GM18499 (cell line): ENCODE results near the gene EIF4E3.

ENCODE experiments used
- ATAC-seq: cut with Tn5 transposase; IDR thresholded peaks from one replicate; pipeline ENCODE4 v1.9.1; 2021; ENCODE audit warnings: moderate number of reproducible peaks; ENCODE audit not compliant: insufficient read depth, unreplicated experiment

Gene EIF4E3

DNA sequence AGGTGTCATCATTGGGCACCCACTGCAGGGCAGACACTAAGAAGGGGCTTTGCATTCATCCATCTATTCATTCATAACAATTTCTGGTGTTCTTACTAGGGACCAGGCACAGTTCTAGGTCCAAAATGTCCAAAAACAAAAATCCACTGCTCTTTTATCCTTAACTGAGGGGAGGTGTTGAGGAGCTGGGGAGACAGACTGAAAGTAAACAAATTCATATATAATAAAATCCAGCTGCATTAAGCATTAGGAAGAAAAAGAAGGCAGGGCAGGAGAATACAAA is 1.1 kb downstream of the EIF4E3 start:
- ATAC-seq: no peak

DNA sequence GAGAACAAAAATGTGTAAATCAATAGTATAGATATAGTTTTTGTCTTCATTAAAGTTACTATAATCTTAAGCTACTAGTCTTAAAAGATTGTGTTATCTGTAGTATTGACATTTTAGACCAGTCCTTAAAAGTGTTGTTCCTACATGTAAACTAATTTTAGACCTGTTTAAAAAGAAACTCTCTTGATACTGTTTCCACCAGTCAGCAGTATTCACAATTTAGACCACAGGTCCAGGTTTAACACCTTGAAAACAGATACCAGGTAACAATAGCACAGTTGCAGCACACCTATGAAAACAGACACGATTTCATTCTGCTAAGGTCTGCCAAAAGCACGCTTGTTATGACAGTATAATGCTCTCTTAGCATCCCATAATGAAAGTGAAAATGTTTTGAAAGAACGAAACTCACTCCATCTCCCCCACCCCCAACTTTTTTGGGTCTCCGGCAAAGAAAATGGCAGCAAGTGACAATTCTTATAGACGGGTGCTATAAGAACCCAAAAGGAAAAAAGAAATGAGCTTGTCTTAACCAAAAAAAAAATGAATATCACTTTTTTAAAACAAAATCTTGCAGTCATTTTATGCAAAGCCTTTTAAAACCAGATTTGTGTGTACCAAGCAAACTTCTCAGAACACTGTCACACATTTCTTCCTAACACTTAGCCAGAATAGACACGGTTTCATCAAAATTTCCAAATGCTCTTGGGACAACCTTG is 1.6 kb downstream of the EIF4E3 start:
- ATAC-seq: no peak

DNA sequence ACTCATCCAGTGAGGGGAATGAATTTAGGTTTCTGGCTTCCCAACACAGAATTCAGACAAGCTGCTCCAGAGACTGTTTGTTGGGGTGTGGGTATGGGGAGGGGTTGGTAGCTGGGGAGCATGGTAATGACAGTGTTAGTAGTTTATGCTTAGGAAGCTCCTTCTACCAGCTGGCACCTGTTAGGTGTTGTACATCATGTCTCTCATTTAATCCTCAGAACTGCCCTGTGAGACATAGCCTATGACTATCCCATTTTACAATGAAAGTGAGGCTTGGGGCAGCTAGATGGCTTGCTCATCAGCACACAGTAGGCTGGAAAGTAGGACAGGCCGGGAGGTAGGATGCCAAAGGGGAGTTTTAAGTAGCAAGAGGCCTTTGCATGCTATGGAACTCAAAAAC is 2.5 kb downstream of the EIF4E3 start:
- ATAC-seq: no peak

DNA sequence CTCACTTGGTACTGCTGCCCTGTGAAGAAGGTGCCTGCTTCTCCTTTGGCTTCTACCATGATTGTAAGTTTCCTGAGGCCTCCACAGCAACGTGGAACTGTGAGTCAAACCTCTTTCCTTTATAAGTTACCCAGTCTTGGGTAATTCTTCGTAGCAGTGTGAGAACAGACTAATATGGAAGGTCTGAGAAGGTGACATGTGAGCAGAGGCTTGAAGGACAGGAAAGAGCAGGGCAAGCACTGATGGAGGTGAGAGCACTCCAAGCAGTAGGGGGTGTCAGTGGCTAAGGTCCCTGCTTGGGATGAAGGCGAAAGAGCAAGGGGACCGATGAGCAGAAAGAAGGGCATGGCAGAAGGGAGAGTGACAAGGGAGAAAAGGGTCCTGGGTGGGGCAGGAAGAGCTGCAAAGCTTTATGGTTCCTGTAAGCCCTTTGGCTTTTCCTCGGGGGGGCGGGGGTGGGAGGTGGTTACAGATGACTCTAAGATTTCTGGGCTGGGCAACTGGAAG is 3.5 kb downstream of the EIF4E3 start:
- ATAC-seq: no peak

DNA sequence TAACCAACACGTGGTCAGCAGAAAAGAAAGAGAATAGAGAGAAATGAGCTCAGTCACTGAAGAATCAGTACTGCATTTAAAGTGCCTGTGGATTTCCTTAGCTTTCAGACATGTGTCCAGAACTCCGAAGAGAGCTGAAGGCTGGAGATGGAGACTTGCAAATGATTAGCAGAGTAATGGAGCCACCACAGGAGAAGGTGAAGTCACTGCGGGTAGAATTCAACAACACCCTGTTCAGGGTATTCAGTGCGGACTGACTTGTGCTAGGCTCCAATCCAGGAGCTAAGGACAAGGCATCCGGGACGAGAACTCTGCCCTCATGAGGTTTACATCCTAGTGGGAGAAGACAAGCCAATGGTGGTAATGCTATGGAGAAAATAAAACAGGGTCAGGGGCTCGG is 4.2 kb downstream of the EIF4E3 start:
- no peak for ATAC-seq

DNA sequence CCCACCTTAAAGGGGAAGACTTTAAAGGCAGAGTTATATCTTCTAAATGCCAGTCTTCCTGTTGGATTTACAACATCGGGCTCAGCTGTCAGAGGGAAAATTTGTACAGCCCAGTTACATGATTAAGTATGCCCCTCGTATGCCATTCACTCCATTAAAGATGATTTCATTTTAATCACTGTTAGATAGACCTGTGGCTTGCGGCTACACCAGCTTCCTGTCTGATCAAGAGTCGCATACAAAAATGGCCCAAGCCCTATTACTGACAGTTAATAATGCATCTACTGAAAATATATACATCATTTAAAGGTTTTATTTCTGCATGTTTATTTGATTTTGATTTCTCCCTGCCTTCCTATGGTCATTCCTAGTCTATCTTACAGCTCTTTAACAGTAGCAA is 7.1 kb downstream of the EIF4E3 start:
- ATAC-seq: no peak

DNA sequence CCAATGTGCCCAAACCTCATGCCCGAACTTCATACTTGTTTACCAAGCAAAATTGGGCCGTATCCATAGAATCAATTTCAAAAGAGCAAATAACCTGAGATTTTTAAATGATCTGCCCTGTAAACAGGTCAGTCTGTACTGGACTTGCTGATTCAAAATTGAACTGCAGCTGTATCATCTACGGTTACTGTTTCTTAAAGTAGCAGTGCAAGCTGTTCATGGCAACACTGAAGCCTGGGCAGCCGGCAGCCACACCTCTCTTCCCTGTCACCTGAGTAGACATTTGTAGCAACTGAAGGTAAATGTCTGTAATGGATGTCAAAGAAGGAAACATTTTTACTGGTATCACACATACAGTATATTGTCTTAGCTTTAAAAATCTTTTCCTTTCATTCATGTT is 10.6 kb downstream of the EIF4E3 start:
- no peak for ATAC-seq

DNA sequence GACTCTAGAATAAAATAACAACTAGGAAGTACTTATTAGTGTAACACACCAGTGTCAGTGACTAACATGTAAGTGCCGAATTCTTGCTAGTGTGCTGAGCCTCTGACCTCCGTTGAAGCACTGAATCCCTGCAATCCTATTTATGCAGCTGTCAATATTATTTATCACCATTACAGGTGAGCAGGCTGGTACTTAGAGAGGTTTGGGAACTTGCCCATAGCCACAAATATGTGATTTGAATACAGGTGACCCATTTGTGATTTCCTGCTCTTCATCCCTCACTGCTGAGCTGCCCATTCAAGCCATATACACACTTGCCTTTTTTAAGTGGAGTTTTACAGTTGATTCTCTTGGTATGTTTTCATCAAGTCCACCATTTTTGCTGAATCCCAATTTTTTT is 12.2 kb downstream of the EIF4E3 start:
- ATAC-seq: no peak

DNA sequence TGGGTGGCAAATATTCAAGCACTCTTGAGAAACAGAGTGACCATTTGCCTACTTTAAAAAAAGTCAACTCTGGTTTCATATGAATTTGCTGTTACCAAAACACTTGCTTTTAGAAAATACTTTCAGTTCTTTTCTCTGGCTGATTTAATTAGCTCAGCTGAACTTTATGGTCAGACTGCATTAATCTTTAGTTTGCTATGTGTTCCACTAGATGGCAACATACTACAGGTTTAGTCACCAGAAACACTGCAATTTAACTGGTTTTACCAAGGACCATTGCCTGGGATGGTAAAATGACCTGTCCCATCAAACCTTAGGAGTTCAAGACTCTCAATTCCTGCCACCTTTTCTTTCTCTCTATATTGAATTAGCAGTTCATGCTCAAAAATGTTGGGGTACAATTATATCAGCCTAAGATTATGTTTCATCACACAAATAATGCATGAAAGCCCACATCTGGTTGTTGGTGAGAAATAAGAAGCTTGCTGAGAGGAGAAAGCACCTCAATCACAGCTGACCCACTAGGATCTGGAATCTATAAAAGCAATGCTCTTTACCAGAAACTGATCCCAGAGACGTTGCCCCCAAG is 14.2 kb downstream of the EIF4E3 start:
- no peak for ATAC-seq

DNA sequence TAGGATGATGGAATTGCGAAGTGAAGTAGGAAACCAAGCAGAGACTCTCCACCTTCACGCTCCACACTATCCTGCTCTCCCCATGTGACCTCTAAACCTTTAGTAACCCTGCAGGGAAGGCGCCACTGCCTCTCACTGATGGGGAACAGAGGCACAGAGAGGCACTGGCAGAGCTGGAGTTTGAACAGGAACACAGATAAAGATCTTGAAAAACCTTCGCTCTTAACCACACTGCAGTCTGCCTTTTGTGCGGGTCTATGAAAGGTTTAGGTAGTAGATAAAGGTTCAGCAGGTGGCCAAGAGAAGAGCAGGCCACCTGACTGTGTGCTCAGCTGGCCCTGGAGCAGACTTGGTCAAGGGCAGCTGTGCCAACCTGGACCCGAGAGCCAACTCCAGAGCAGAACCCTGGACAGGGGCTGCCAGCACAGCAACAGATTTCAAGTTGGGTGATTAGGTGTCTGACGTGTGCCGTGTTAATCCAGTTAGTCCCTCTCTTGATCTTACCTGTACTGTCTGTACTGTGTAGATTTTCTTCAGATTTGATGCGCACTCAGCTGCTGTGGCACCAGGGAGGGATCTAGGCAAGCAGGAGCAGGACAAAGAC is 15.2 kb downstream of the EIF4E3 start:
- no peak for ATAC-seq

DNA sequence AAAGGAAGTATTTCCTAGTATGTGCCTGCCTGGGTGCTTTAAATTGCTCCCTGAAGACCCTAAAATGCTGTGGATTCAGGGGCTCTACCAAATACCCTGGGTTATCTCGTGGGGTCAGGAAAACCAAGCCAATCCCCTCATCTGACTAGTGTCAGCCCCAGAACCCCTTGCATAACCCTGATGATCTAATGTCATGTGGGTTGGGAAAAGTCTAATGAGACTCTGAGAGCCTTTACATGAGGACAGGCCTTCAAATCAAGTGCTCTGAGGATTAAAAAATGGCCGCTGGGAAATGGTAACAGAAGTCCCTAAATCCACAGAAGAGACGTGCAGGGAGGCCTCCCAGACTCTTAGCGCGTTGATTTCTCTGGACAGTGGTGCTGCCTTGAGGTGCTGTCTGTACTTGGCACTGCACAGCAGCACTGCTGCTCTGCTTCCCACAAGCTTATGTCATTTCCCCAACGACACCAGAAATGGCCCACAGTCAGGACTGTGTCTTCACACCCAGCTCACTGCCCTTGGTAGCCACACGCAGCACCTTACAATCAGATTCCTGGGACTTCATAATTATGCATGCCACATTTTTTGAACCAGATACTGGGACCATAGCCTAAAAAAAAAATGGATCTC is 16.6 kb downstream of the EIF4E3 start:
- ATAC-seq: no peak

DNA sequence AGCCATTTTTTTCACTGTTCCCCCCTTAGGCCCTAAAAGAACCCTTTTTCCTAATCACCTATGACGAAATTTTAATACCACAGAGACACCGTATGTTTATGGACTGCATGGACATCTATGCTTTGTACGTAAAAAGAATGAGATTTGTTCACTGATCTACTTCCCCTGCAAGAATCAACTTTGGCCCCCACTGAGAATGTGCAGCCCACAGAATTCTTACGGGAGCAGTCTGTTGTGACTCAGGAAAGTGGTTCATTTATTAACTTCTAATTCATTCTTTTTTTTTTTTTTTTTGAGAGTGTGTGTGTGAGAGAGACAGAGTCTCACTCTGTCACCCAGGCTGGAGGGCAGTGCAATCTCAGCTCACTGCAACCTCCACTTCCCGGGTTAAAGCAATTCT is 17.6 kb downstream of the EIF4E3 start:
- no peak for ATAC-seq

DNA sequence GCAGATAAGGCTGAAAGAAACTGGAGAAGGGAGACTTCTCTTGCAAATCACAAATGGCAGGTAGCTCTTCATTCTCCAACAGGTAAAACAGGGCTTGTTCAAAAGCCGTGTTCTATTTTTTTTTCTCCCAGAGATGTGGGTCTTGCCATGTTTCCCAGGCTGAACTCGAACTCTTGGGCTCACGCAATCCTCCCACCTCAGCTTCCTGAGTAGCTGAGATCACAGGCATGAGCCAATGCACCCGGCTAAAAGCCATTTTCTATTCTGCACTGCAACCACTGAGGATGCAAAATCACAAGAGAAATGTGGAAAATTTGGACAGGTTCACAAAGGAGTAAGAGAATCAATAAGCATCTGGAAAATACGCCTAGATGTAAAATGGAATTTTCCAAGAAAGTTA is 19.5 kb downstream of the EIF4E3 start:
- no peak for ATAC-seq

DNA sequence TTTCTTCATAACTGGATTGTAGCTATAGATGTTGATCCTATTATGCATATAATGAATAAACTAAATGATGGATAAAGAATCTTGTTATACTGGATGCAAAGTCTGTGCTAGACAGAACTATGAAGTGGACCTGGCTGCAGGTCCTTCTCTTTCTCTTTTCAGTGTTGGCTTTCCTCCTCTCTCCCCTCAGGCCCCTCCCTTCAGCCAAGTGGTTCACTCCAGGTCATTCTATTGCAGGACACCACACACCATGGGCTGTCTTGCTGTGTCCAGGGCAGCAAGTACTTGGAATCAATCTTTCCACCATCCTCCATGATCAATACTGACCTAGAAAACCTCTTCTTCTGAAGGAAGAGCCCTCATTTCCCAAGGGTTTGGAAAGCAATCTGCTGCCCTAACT is 20.3 kb downstream of the EIF4E3 start:
- no peak for ATAC-seq

DNA sequence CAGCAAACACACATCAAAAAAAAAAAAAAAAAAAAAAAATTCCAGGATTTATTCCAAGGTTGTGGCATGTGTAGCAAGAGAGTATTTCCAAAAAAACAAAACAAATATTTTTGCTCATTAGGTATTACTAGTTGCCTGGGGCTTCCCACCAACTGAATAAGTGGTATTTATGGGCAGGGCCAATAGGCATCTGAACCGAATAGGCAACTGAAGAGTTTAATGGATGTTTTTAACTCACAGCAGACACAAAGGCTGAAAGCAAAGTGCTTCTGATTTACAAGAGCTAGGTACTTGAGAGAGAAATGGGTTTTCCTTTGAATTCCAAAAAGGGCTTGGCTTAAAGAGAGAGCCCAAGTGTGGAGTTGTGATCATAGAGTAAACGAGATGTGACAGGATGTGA is 21.4 kb downstream of the EIF4E3 start:
- no peak for ATAC-seq

DNA sequence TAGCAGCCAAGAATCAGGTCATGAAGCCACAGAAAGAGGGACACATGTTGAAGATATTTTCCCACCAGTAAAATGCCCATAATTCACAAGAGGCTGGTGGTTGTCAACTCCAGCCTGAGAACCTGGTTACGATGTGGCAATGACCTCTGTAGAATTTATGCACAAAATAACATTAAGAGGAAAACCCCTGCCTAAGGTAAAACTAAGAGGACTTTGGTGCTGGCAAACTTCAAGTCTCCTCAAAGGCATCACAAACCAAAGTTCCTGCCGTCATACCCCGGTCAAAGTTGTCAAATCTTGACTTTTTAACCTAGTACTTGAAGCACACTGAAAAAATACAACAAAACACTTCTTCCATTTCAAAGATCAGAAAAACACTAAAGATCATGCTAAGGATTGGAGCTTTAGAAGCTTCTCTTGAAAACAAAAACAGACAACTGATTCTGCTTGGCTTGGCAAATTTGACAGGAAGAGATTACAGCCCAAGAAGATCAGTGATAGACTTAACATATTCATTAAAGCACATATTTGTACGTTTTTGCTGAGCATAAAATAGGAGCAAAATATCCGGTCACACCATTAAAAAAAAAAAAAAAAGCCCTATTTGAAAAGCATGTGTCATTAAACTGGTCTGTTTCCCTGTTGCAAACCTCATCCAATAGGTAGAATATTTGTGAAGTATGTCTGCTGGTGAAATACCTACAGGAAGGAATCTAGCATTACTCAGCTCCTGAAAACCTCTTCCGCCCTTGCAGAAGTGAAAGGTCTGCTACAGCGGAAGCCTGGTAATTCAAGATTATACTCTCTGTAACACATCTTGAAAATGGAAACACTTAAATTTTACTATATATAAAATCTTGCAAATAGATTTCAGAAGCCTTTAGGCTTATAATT is 22.8 kb downstream of the EIF4E3 start:
- ATAC-seq: peak; percentile 60

DNA sequence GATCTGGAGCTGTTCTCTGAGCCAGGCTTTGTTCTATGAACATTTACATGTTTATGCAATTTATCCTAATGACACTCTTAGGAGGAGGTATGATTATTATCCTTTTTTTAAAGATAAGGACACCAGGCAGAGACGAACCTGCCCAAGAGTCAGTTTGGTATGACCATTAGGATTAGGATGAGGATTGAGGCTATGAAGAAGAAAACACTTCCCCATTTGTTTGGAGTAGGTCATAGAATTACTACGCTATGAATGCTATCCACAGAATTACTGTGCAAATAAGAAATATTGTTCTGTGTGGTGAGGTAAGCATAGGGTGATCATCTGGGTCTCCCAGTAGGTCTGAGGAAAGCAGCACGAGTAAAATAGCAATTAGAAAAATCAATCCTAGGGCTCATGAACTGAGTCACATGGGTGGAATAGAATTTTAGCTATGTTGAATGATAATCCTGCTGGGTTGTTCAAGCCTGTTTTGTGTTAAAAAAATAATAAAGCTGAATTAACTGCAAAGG is 23.9 kb downstream of the EIF4E3 start:
- no peak for ATAC-seq

DNA sequence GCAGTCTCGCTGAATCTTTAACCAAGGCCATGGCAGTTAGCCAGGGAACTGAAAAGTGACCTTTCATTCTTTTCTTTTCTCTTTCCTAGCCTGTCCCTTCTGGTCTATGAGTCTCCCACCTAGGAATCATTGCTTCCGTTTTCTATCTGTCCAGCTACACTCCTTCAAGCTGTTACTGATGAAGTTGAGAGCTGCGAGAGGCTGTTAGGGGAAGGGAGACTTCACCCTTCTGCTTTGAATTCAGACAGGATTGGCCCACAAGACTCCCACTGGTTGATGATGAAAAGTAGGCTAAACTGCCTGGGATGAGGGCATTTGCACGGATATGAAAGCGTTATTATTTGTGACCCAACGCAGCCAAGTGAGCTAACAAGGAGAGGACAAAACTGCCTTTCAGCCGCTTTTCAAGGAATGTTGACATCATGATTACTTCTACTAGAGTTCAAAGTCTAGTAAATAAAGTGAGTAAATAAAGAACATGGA is 30.2 kb downstream of the EIF4E3 start:
- ATAC-seq: no peak

DNA sequence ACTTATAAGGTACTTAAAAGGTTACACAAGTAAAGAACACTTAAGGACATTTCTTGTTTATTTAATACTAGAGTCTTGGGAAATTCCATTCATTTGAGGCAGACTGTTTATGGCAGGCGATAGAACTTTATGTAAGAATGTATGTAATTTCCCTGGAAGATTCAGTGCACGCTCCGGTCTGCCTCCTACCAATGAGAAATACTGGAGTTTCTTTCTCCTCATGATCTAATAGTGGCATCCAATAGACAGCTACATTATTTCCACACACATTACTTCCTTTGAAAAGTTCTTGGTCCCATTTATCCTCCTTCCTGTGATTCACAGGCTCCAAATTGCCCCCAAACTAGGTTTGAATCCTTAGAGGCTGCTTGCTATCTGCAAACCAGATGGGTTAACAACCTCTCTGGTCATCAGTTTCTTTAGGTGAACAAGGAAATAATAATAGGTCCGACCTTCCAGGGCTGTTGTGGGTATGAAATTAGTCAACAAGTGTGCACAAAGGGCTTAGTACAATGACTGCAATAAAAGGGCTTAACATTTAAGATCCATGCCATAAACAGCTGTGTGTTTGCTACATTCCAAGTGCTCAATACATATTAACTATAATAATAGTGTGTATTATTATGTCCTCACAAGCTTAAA is 30.7 kb downstream of the EIF4E3 start:
- no peak for ATAC-seq

DNA sequence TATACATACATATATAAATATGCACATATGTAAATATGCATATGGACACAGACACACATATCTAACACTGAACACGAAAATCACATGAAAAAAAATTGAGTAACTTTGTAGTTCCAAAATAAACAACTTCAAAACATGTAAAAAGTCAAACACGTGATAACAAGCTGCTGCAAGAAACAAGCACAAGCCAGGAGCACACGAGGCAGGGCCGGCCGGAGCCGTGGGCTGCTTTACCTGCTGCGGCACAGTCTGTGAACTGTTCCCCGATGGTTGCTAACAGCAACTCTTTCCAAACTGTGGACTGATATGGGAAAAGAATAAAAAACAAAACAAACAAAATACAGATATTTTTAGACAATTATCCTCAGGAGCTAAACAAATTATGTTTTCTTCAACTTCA is 31.6 kb downstream of the EIF4E3 start:
- ATAC-seq: no peak
